HG02884 (cell line): ENCODE results near the gene BICD2.

Source experiments
- ATAC-seq: cut with Tn5 transposase; IDR thresholded peaks from one replicate; pipeline ENCODE4 v1.9.1; 2021; ENCODE audit warnings: mild to moderate bottlenecking, moderate library complexity; ENCODE audit not compliant: unreplicated experiment

Gene BICD2

GRCh38 chr9:92716557-92716956 is 48.1 kb downstream of the BICD2 start:
- no peak for ATAC-seq

- no peak for ATAC-seq
These were observed 49.0 kb downstream of the BICD2 start for GRCh38 chr9:92715488-92716231.

GRCh38 chr9:92714787-92715487 is 49.7 kb downstream of the BICD2 start:
- no peak for ATAC-seq

- ATAC-seq = no peak
These were observed 50.6 kb downstream of the BICD2 start for GRCh38 chr9:92714016-92714415.

GRCh38 chr9:92713528-92713927 is 51.1 kb downstream of the BICD2 start:
- no peak for ATAC-seq

GRCh38 chr9:92712767-92713166 is 51.9 kb downstream of the BICD2 start:
- ATAC-seq = no peak

- no peak for ATAC-seq
These were observed 52.8 kb downstream of the BICD2 start for GRCh38 chr9:92711844-92712243.

- no peak for ATAC-seq
These were observed 53.5 kb downstream of the BICD2 start for GRCh38 chr9:92711146-92711545.

- ATAC-seq = no peak
These were observed 54.3 kb downstream of the BICD2 start for GRCh38 chr9:92710368-92710767.

- ATAC-seq = no peak
These were observed 54.7 kb downstream of the BICD2 start for GRCh38 chr9:92709954-92710353.

GRCh38 chr9:92709240-92709639 is 55.4 kb downstream of the BICD2 start:
- no peak for ATAC-seq

- ATAC-seq = no peak
These were observed 57.1 kb downstream of the BICD2 start for GRCh38 chr9:92707530-92707929.

GRCh38 chr9:92706218-92706940 is 58.3 kb downstream of the BICD2 start:
- no peak for ATAC-seq

GRCh38 chr9:92704528-92704927 is 60.1 kb downstream of the BICD2 start:
- ATAC-seq = no peak

- no peak for ATAC-seq
These were observed 68.0 kb downstream of the BICD2 start for GRCh38 chr9:92696619-92697018.

GRCh38 chr9:92686954-92687353 is 77.7 kb downstream of the BICD2 start:
- ATAC-seq = no peak

GRCh38 chr9:92685022-92685421 is 79.6 kb downstream of the BICD2 start:
- no peak for ATAC-seq

- no peak for ATAC-seq
These were observed 82.4 kb downstream of the BICD2 start for GRCh38 chr9:92682269-92682668.

- no peak for ATAC-seq
These were observed 84.2 kb downstream of the BICD2 start for GRCh38 chr9:92680166-92681119.

- ATAC-seq = no peak
These were observed 85.0 kb downstream of the BICD2 start for GRCh38 chr9:92679413-92680165.
